ENCODE results near the gene MRPS9.

DNA sequence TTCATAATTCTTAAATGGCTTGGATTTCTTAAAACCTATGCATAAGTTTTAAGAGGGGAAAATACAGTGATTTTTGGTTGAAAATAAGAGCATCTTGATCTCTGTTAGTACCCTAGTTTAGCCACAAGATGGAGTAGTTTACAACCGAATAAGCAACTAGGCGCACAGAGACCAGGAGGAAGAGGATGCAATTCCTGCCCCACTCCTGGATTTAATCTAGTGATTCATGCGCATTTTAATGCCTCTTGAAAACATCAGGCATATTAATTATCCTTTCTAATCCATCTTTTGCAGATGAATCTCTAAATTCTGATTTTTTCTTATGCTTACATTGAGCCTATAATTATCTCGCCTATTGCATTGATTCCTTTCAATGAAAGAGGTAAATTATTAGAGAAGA lies 76.7 kb downstream of the MRPS9 start:
- TF ChIP-seq, protein P1, sequence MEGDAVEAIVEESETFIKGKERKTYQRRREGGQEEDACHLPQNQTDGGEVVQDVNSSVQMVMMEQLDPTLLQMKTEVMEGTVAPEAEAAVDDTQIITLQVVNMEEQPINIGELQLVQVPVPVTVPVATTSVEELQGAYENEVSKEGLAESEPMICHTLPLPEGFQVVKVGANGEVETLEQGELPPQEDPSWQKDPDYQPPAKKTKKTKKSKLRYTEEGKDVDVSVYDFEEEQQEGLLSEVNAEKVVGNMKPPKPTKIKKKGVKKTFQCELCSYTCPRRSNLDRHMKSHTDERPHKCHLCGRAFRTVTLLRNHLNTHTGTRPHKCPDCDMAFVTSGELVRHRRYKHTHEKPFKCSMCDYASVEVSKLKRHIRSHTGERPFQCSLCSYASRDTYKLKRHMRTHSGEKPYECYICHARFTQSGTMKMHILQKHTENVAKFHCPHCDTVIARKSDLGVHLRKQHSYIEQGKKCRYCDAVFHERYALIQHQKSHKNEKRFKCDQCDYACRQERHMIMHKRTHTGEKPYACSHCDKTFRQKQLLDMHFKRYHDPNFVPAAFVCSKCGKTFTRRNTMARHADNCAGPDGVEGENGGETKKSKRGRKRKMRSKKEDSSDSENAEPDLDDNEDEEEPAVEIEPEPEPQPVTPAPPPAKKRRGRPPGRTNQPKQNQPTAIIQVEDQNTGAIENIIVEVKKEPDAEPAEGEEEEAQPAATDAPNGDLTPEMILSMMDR (IDR thresholded peaks at IDR 0.05), result peak in 5 of 7 experiments; percentile 34 to 74 (median 62)
- TF ChIP-seq POLR2A (IDR thresholded peaks at IDR 0.05) (no peak), POLR2AphosphoS5 (IDR thresholded peaks at IDR 0.05) (no peak)

Data from stomach (tissue), 4 donors.